HepG2 (cell line): Measurements from ENCODE around the gene OGG1. TPM values are rescaled to one million over a fixed set of nuclear protein-coding genes. Genes with fewer than 3 reads are reported as not detected.
A peak's percentile ranks its signal among the peaks of the same experiment; 100 is the strongest.

Experiments
- ELF4 ChIP-seq: sonication (generic); formaldehyde crosslinking; IDR thresholded peaks from 2 replicates; pipeline ENCODE4 v1.5.0; 2020; ENCODE audit warnings: missing genetic modification reagents, mild to moderate bottlenecking, moderate library complexity, borderline replicate concordance
- FOXA1 ChIP-seq, 2 experiments: fragments of 450-650 bp in 1 of 2; sonication (generic) in 1 of 2; formaldehyde crosslinking in 1 of 2; IDR thresholded peaks; 2 replicates each; pipeline versions ENCODE4 v1.4.0 to v1.6.1; 2016 to 2020; ENCODE audit warnings: missing genetic modification reagents in 1 of 2
- ISL2 ChIP-seq: sonication (generic); formaldehyde crosslinking; IDR thresholded peaks from 2 replicates; pipeline ENCODE4 v1.5.0; 2020; ENCODE audit warnings: missing genetic modification reagents
- KLF11 ChIP-seq: IDR thresholded peaks from 2 replicates; pipeline ENCODE4 v1.6.1; 2016; ENCODE audit warnings: missing compliant biosample characterization
- PCBP2 ChIP-seq: fragments of 200-400 bp; formaldehyde crosslinking; optimal IDR thresholded peaks from 2 replicates; pipeline ENCODE3; 2018; ENCODE audit warnings: low read length, low read depth; ENCODE audit not compliant: poor library complexity, severe bottlenecking
- PLRG1 ChIP-seq: fragments of 450-650 bp; conservative IDR thresholded peaks from 2 replicates; pipeline ENCODE4 v1.6.1; 2016
- PTBP1 ChIP-seq: fragments of 200-400 bp; formaldehyde crosslinking; IDR thresholded peaks from 2 replicates; pipeline ENCODE4 v1.6.1; 2018; ENCODE audit warnings: low read length, low read depth; ENCODE audit not compliant: poor library complexity, severe bottlenecking
- SAP130 ChIP-seq: IDR thresholded peaks from 2 replicates; pipeline ENCODE4 v1.6.1; 2016; ENCODE audit warnings: low read depth
- SMAD1 ChIP-seq: sonication (generic); formaldehyde crosslinking; IDR thresholded peaks from 2 replicates; pipeline ENCODE4 v1.4.0; 2020; ENCODE audit warnings: missing genetic modification reagents, low read depth, mild to moderate bottlenecking, borderline replicate concordance
- STAT5B ChIP-seq: sonication (generic); formaldehyde crosslinking; IDR thresholded peaks from 2 replicates; pipeline ENCODE4 v1.4.0; 2020; ENCODE audit warnings: missing genetic modification reagents
- SUZ12 ChIP-seq: fragments of 150-350 bp; IDR thresholded peaks from 2 replicates; pipeline ENCODE4 v1.6.1; 2014; ENCODE audit warnings: low read depth, low read length
- THAP11 ChIP-seq: IDR thresholded peaks from 2 replicates; pipeline ENCODE4 v1.6.1; 2016; ENCODE audit warnings: missing biosample characterization, missing genetic modification reagents
- ZNF138 ChIP-seq: sonication (generic); formaldehyde crosslinking; IDR thresholded peaks from 2 replicates; pipeline ENCODE4 v1.5.0; 2020; ENCODE audit warnings: mild to moderate bottlenecking, low read depth, missing genetic modification reagents
- ZNF224 ChIP-seq: sonication (generic); formaldehyde crosslinking; IDR thresholded peaks from 2 replicates; pipeline ENCODE4 v1.5.0; 2020; ENCODE audit warnings: mild to moderate bottlenecking, missing genetic modification reagents
- ZNF30 ChIP-seq: sonication (generic); formaldehyde crosslinking; IDR thresholded peaks from 2 replicates; pipeline ENCODE4 v1.5.0; 2020; ENCODE audit warnings: mild to moderate bottlenecking, missing genetic modification reagents
- ZNF33A ChIP-seq: sonication (generic); formaldehyde crosslinking; IDR thresholded peaks from 2 replicates; pipeline ENCODE4 v1.5.1; 2020; ENCODE audit warnings: missing genetic modification reagents, mild to moderate bottlenecking, moderate library complexity, borderline replicate concordance
- ZNF414 ChIP-seq: sonication (generic); formaldehyde crosslinking; IDR thresholded peaks from 2 replicates; pipeline ENCODE4 v1.5.0; 2020; ENCODE audit warnings: missing genetic modification reagents
- ZNF431 ChIP-seq: sonication (generic); formaldehyde crosslinking; IDR thresholded peaks from 2 replicates; pipeline ENCODE4 v1.9.0; 2022; ENCODE audit warnings: missing genetic modification reagents, low read depth, mild to moderate bottlenecking, borderline replicate concordance
- ZNF549 ChIP-seq: sonication (generic); formaldehyde crosslinking; IDR thresholded peaks from 2 replicates; pipeline ENCODE4 v1.5.0; 2020; ENCODE audit warnings: missing genetic modification reagents
- ZNF619 ChIP-seq: sonication (generic); formaldehyde crosslinking; IDR thresholded peaks from 2 replicates; pipeline ENCODE4 v1.4.0; 2020; ENCODE audit warnings: mild to moderate bottlenecking, missing genetic modification reagents
- ZNF724P ChIP-seq: sonication (generic); formaldehyde crosslinking; IDR thresholded peaks from 2 replicates; pipeline ENCODE4 v1.8.0; 2022; ENCODE audit warnings: missing genetic modification reagents, borderline replicate concordance
- ZNF746 ChIP-seq: sonication (generic); formaldehyde crosslinking; IDR thresholded peaks from 2 replicates; pipeline ENCODE4 v1.8.0; 2022; ENCODE audit warnings: mild to moderate bottlenecking, missing genetic modification reagents
- ZNF792 ChIP-seq: IDR thresholded peaks from 2 replicates; pipeline ENCODE4 v1.6.1; 2016
- ZUFSP ChIP-seq: sonication (generic); formaldehyde crosslinking; IDR thresholded peaks from 2 replicates; pipeline ENCODE4 v1.9.0; 2021; ENCODE audit warnings: missing genetic modification reagents, mild to moderate bottlenecking, borderline replicate concordance
- polyA plus RNA-seq, 8 experiments: library from polyadenylated mRNA; depleted of rRNA in 3 of 8; stranded (reverse) in 7 of 8; unstranded in 1 of 8; fragments of >200 nt; fragmentation: Illumina TruSeq in 4 of 8; extraction: Trizol in 4 of 8; gene quantifications; 2 replicates each; pipeline versions ENCODE4 v1.2.1 to v1.2.3, GENCODE V29; 2011 to 2016; ENCODE audit warnings: low read depth in 4 of 8, missing spikeins in 1 of 8, mixed read lengths in 1 of 8; ENCODE audit not compliant: insufficient read depth in 1 of 8
- total RNA-seq, 5 experiments: library from RNA; depleted of rRNA; stranded (reverse); fragments of >200 nt; fragmentation: Illumina TruSeq; extraction: Trizol; gene quantifications; 2 replicates each; pipeline ENCODE4 v1.2.3, GENCODE V29; 2016; ENCODE audit warnings: low read depth in 1 of 5
- TF ChIP-seq, protein P1 (sequence below): sonication (generic); formaldehyde crosslinking; IDR thresholded peaks from 2 replicates; pipeline ENCODE4 v1.5.1; 2020; ENCODE audit warnings: missing genetic modification reagents, mild to moderate bottlenecking, borderline replicate concordance
- TF ChIP-seq, protein P2 (sequence below): sonication (generic); formaldehyde crosslinking; IDR thresholded peaks from 2 replicates; pipeline ENCODE4 v1.4.0; 2020; ENCODE audit warnings: missing genetic modification reagents

The OGG1 gene
- total and polyA plus RNA-seq, 2 of the 13 experiments (the other 11 are each of a cell fraction or from before 2014, with no cell fraction given), result 28.7 to 33.2 TPM

GRCh38 chr3:9792405-9793160 lies 42.8 kb downstream of the OGG1 start, which contains the start of the genes ARPC4 and TADA3 (continued):
- TF ChIP-seq ZUFSP (CRISPR knock-in tag) (no peak), ZNF549 (CRISPR knock-in tag) (no peak), ELF4 (CRISPR knock-in tag) (peak; percentile 91), ZNF414 (CRISPR knock-in tag) (peak; percentile 90), ZNF724P (0 out of 2 replicates have a peak, but pooled peaks have one; percentile 37), ZNF746 (no peak), PTBP1 (no peak), SAP130 (CRISPR knock-in tag) (peak; percentile 79), KLF11 (CRISPR knock-in tag) (peak; percentile 58; the same call in 1 of the 2 replicates), ISL2 (peak; percentile 27; the same call in 1 of the 2 replicates), ZNF792 (CRISPR knock-in tag) (no peak), ZNF619 (no peak), SUZ12 (no peak), ZNF138 (CRISPR knock-in tag) (no peak), SMAD1 (CRISPR knock-in tag) (no peak; the same call in 1 of the 2 replicates), STAT5B (CRISPR knock-in tag) (no peak), THAP11 (peak; percentile 80), ZNF431 (CRISPR knock-in tag) (no peak), PCBP2 (no peak), PLRG1 (no peak), FOXA1 (IDR thresholded peaks at IDR 0.05) (no peak), FOXA1 (CRISPR knock-in tag; IDR thresholded peaks at IDR 0.05) (no peak), ZNF224 (0 out of 2 replicates have a peak, but pooled peaks have one; percentile 36), ZNF30 (no peak), ZNF33A (CRISPR knock-in tag) (no peak)
- TF ChIP-seq, protein P1, sequence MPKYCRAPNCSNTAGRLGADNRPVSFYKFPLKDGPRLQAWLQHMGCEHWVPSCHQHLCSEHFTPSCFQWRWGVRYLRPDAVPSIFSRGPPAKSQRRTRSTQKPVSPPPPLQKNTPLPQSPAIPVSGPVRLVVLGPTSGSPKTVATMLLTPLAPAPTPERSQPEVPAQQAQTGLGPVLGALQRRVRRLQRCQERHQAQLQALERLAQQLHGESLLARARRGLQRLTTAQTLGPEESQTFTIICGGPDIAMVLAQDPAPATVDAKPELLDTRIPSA (CRISPR knock-in tag), result no peak
- TF ChIP-seq, protein P2, sequence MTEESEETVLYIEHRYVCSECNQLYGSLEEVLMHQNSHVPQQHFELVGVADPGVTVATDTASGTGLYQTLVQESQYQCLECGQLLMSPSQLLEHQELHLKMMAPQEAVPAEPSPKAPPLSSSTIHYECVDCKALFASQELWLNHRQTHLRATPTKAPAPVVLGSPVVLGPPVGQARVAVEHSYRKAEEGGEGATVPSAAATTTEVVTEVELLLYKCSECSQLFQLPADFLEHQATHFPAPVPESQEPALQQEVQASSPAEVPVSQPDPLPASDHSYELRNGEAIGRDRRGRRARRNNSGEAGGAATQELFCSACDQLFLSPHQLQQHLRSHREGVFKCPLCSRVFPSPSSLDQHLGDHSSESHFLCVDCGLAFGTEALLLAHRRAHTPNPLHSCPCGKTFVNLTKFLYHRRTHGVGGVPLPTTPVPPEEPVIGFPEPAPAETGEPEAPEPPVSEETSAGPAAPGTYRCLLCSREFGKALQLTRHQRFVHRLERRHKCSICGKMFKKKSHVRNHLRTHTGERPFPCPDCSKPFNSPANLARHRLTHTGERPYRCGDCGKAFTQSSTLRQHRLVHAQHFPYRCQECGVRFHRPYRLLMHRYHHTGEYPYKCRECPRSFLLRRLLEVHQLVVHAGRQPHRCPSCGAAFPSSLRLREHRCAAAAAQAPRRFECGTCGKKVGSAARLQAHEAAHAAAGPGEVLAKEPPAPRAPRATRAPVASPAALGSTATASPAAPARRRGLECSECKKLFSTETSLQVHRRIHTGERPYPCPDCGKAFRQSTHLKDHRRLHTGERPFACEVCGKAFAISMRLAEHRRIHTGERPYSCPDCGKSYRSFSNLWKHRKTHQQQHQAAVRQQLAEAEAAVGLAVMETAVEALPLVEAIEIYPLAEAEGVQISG (CRISPR knock-in tag), result peak; percentile 74
